A549 (cell line): ENCODE data around the gene PHLPP2.

Experiments used
- EP300 ChIP-seq, 2 experiments: fragments of >200 bp; sonication (Bioruptor Twin); formaldehyde crosslinking; IDR thresholded peaks; 2 replicates in 1 of 2; 3 replicates in 1 of 2; pipeline ENCODE4 v1.6.1; 2016 to 2017
- FOSB ChIP-seq: fragments of 250-450 bp; sonication (Bioruptor Pico); IDR thresholded peaks from 2 replicates; pipeline ENCODE4 v1.5.0; 2020; ENCODE audit warnings: mild to moderate bottlenecking, moderate library complexity
- POLR2A ChIP-seq: IDR thresholded peaks from 2 replicates; pipeline ENCODE4 v1.6.1; 2012; ENCODE audit warnings: mild to moderate bottlenecking, low read length
- TP53 ChIP-seq: fragments of 250-450 bp; sonication (Bioruptor Pico); IDR thresholded peaks from 2 replicates; pipeline ENCODE4 v1.5.0; 2021; ENCODE audit warnings: mild to moderate bottlenecking, moderate library complexity
- TF ChIP-seq, protein P1 (sequence below): IDR thresholded peaks from 2 replicates; pipeline ENCODE4 v1.6.1; 2012
- TF ChIP-seq, protein P2 (sequence below): fragments of 250-450 bp; sonication (Bioruptor Pico); IDR thresholded peaks from 2 replicates; pipeline ENCODE4 v1.5.0; 2021; ENCODE audit warnings: mild to moderate bottlenecking, moderate library complexity, borderline replicate concordance
- TF ChIP-seq, protein P3 (sequence below): fragments of >200 bp; sonication (Bioruptor Twin); formaldehyde crosslinking; IDR thresholded peaks from 3 replicates; pipeline ENCODE4 v1.5.1; 2016

DNA sequence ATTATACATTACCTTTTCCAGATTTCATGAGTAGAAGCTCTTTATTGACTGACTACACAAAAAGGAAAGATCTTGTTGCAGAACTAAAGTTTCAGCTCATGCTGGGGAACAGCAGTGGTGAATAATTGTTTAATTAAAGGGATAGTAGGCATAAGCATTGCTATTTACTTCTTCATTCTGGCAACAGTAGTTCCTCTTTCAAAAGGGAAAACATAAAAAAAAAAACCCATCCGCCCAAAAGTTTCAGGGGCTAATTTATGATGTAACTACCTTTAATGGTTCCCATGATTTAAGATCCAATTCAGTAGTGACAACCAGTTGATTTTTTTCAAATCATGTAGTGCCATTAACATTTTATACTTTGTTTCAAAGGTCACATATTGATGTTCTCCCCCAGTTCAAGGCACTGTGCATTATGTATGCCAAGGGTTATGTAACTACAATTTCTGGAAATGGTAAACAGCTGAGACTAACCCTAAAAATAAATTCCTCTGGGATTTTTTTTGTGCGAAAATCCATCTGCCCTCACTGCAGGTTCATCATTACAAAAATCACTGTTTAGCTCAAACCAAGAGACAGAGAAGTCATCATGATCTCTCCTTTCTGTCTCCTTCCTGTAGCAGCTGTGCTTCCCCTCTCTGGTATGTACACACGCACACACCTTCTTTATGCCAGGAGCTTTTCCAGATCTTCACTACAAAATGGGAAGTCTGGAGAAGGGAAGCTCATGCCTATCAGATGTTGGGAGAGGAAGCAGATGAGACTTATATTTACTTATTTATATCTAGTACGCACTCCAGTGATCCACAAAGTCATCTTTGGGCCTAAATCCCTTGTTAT is 2.2 kb upstream of the PHLPP2 start:
- TF ChIP-seq, protein P1, sequence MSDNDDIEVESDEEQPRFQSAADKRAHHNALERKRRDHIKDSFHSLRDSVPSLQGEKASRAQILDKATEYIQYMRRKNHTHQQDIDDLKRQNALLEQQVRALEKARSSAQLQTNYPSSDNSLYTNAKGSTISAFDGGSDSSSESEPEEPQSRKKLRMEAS: no peak
- TF ChIP-seq POLR2A: no peak
- TF ChIP-seq, protein P2, sequence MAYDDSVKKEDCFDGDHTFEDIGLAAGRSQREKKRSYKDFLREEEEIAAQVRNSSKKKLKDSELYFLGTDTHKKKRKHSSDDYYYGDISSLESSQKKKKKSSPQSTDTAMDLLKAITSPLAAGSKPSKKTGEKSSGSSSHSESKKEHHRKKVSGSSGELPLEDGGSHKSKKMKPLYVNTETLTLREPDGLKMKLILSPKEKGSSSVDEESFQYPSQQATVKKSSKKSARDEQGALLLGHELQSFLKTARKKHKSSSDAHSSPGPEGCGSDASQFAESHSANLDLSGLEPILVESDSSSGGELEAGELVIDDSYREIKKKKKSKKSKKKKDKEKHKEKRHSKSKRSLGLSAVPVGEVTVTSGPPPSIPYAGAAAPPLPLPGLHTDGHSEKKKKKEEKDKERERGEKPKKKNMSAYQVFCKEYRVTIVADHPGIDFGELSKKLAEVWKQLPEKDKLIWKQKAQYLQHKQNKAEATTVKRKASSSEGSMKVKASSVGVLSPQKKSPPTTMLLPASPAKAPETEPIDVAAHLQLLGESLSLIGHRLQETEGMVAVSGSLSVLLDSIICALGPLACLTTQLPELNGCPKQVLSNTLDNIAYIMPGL: no peak
- TF ChIP-seq, protein P3, sequence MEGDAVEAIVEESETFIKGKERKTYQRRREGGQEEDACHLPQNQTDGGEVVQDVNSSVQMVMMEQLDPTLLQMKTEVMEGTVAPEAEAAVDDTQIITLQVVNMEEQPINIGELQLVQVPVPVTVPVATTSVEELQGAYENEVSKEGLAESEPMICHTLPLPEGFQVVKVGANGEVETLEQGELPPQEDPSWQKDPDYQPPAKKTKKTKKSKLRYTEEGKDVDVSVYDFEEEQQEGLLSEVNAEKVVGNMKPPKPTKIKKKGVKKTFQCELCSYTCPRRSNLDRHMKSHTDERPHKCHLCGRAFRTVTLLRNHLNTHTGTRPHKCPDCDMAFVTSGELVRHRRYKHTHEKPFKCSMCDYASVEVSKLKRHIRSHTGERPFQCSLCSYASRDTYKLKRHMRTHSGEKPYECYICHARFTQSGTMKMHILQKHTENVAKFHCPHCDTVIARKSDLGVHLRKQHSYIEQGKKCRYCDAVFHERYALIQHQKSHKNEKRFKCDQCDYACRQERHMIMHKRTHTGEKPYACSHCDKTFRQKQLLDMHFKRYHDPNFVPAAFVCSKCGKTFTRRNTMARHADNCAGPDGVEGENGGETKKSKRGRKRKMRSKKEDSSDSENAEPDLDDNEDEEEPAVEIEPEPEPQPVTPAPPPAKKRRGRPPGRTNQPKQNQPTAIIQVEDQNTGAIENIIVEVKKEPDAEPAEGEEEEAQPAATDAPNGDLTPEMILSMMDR: no peak
- TF ChIP-seq EP300 (IDR thresholded peaks at IDR 0.05): no peak
- no peak for TF ChIP-seq TP53 (CRISPR knock-in tag)
- no peak for TF ChIP-seq FOSB (CRISPR knock-in tag)
